OCI-LY7 (cell line): ENCODE measurements around the gene SLC35F1. TPM values are rescaled to one million over a fixed set of nuclear protein-coding genes. Genes with fewer than 3 reads are reported as not detected.

Experiments used
- BruUV-seq: library from RNA; stranded (reverse); fragments of 400-500 nt; replicated peaks from 2 replicates; lab custom pipeline; 2021; lab: Mats Ljungman, UMichigan
- CTCF ChIA-PET: fragments of 300-600 bp; sonication (Branson Sonifier 250); formaldehyde crosslinking; loops from one replicate; lab custom pipeline; 2022; ENCODE audit warnings: antibody characterized with exemption; ENCODE audit not compliant: unreplicated experiment; lab: Charles Lee
- POLR2A ChIA-PET: fragments of 300-600 bp; sonication (Branson Sonifier 250); formaldehyde crosslinking; loops from one replicate; lab custom pipeline; 2022; ENCODE audit warnings: antibody characterized with exemption; lab: Charles Lee
- DNase-seq: peaks from one replicate; pipeline ENCODE4 v3.0.0-alpha.2; 2015; ENCODE audit warnings: low spot score
- H2AFZ ChIP-seq: fragments of 200-600 bp; sonication (generic), shearing (Covaris generic); 2 replicates; pipeline ENCODE4 v1.6.1; 2014; ENCODE audit warnings: mild to moderate bottlenecking, antibody characterized with exemption, low read length, moderate library complexity
- H3K27ac ChIP-seq: fragments of 200-600 bp; sonication (generic); 2 replicates; pipeline ENCODE4 v1.5.1; 2014; ENCODE audit warnings: mixed run types, low read depth, mild to moderate bottlenecking, moderate library complexity, low read length, inconsistent platforms; ENCODE audit not compliant: poor library complexity, severe bottlenecking
- H3K36me3 ChIP-seq: fragments of 200-600 bp; sonication (generic); 2 replicates; pipeline ENCODE4 v1.6.1; 2014; ENCODE audit warnings: mild to moderate bottlenecking, antibody characterized with exemption, low read length, moderate library complexity, mixed read lengths; ENCODE audit not compliant: insufficient read depth
- H3K4me1 ChIP-seq: fragments of 200-600 bp; sonication (generic); 2 replicates; pipeline ENCODE4 v1.5.1; 2014; ENCODE audit warnings: mild to moderate bottlenecking, low read length; ENCODE audit not compliant: insufficient read depth, poor library complexity, severe bottlenecking
- H3K4me2 ChIP-seq: fragments of 200-600 bp; sonication (generic); 2 replicates; pipeline ENCODE4 v1.6.1; 2014; ENCODE audit warnings: mild to moderate bottlenecking, low read length
- H3K4me3 ChIP-seq: fragments of 200-600 bp; sonication (generic); 2 replicates; pipeline ENCODE4 v1.5.1; 2014; ENCODE audit warnings: mild to moderate bottlenecking, low read depth, low read length; ENCODE audit not compliant: poor library complexity, severe bottlenecking
- H3K79me2 ChIP-seq: fragments of 200-600 bp; sonication (generic); 2 replicates; pipeline ENCODE4 v1.6.1; 2016; ENCODE audit warnings: low read depth, mild to moderate bottlenecking, low read length, moderate library complexity, mixed read lengths; ENCODE audit not compliant: insufficient read depth
- H3K9me2 ChIP-seq: fragments of 200-600 bp; sonication (generic); 2 replicates; pipeline ENCODE4 v1.6.1; 2016; ENCODE audit warnings: mild to moderate bottlenecking, low read length, mixed read lengths; ENCODE audit not compliant: insufficient read depth
- H3K9me3 ChIP-seq: fragments of 200-600 bp; sonication (generic); 2 replicates; pipeline ENCODE4 v1.6.1; 2014; ENCODE audit warnings: mild to moderate bottlenecking, mixed run types, low read length, mixed read lengths
- H4K20me1 ChIP-seq: fragments of 200-600 bp; sonication (generic); 2 replicates; pipeline ENCODE4 v1.6.1; 2014; ENCODE audit warnings: mild to moderate bottlenecking, antibody characterized with exemption, low read length, moderate library complexity, mixed read lengths; ENCODE audit not compliant: insufficient read depth
- CTCF ChIP-seq: fragments of 200-600 bp; sonication (generic); conservative IDR thresholded peaks from 2 replicates; pipeline ENCODE4 v1.5.1; 2014; ENCODE audit warnings: mild to moderate bottlenecking, antibody characterized with exemption, low read length, moderate library complexity, mixed read lengths
- EZH2phosphoT487 ChIP-seq: fragments of 200-600 bp; sonication (generic); IDR thresholded peaks from 2 replicates; pipeline ENCODE4 v1.6.1; 2018; ENCODE audit warnings: low read depth, borderline replicate concordance, mild to moderate bottlenecking, mixed run types, antibody characterized with exemption, low read length, moderate library complexity, mixed read lengths
- intact Hi-C: fragments of 100-400 bp; cut with micrococcal nuclease; formaldehyde crosslinking; loops from one replicate; pipeline ENCODE4 v1.10.0; 2022; ENCODE audit not compliant: unreplicated experiment
- total RNA-seq, 2 experiments: library from RNA; depleted of rRNA in 1 of 2; stranded (reverse); fragments of >200 nt in 1 of 2; shearing (Covaris generic) in 1 of 2; gene quantifications; 2 replicates each; pipeline ENCODE4 v1.2.3, GENCODE V29; 2014 to 2022

The SLC35F1 gene
- total RNA-seq, 2 experiments from 2014 or later, result 0.03 TPM; not detected in 1

- no TSS peak for BruUV-seq
- intact Hi-C loops, result no loop called here
- no peak for DNase-seq
- no peaks in the 10 kb centered on the region for H3K9me3 ChIP-seq
- TF ChIP-seq CTCF (no peak), EZH2phosphoT487 (no peak)
- no peaks in the 10 kb centered on the region for H4K20me1 ChIP-seq
- H3K9me2 ChIP-seq, result no peaks in the 10 kb centered on the region
- peaks cover 9% of the 10 kb centered on the region for H3K4me1 ChIP-seq
- H3K4me3 ChIP-seq, result no peak overlapping the region
- H3K4me2 ChIP-seq, result no peak overlapping the region
- H2AFZ ChIP-seq, result no peak overlapping the region
- CTCF ChIA-PET, result no interaction called here
- POLR2A ChIA-PET, result interaction anchor here (0.9 kb wide), 1 partner anchor 10 kb away, joined by 3 read pairs; no protein-coding TSS in a partner anchor
- H3K27ac ChIP-seq, result no peak overlapping the region
- no peaks in the 10 kb centered on the region for H3K36me3 ChIP-seq
- H3K79me2 ChIP-seq, result no peaks in the 10 kb centered on the region
These were observed 346.7 kb downstream of the SLC35F1 start for GRCh38 chr6:118253741-118254140.

- intact Hi-C loops, result no loop called here
- no peaks in the 10 kb centered on the region for H4K20me1 ChIP-seq
These were observed 353.8 kb downstream of the SLC35F1 start for GRCh38 chr6:118260833-118261232.

GRCh38 chr6:118263921-118264486, 356.9 kb downstream of the SLC35F1 start:
- no peak overlapping the region for H3K27ac ChIP-seq
- H3K79me2 ChIP-seq, result no peaks in the 10 kb centered on the region
- no TSS peak for BruUV-seq
- POLR2A ChIA-PET, result interaction anchor here (0.6 to 1.6 kb wide), 3 partner anchors 8 to 45 kb away, joined by 3 read pairs; no protein-coding TSS in a partner anchor
- TF ChIP-seq CTCF, result peak; percentile 52
- no peak for TF ChIP-seq EZH2phosphoT487
- H3K4me1 ChIP-seq, result no peaks in the 10 kb centered on the region
- H2AFZ ChIP-seq, result no peak overlapping the region
- CTCF ChIA-PET, result no interaction called here
- H3K4me3 ChIP-seq, result no peak overlapping the region
- no peaks in the 10 kb centered on the region for H3K9me2 ChIP-seq
- H3K9me3 ChIP-seq, result no peaks in the 10 kb centered on the region
- no peaks in the 10 kb centered on the region for H3K36me3 ChIP-seq
- H3K4me2 ChIP-seq, result no peak overlapping the region
- no peaks in the 10 kb centered on the region for H4K20me1 ChIP-seq
- peak; percentile 6 for DNase-seq
- intact Hi-C loops, result no loop called here

More at GRCh38 chr6:118260833-118261232, 353.8 kb downstream of the SLC35F1 start:
- ChIA-PET CTCF (no interaction called here), POLR2A (no interaction called here)
- no peaks in the 10 kb centered on the region for H3K4me1 ChIP-seq
- no peak overlapping the region for H3K4me3 ChIP-seq
- H3K79me2 ChIP-seq, result no peaks in the 10 kb centered on the region
- no peak overlapping the region for H2AFZ ChIP-seq
- no peaks in the 10 kb centered on the region for H3K36me3 ChIP-seq
- TF ChIP-seq EZH2phosphoT487, result no peak
- no peak for DNase-seq
- H3K27ac ChIP-seq, result no peak overlapping the region
- H3K4me2 ChIP-seq, result no peak overlapping the region
- no peaks in the 10 kb centered on the region for H3K9me3 ChIP-seq
- BruUV-seq, result no TSS peak
- no peaks in the 10 kb centered on the region for H3K9me2 ChIP-seq
